HG02870 (cell line): ENCODE data around the gene TEAD3.
A peak's percentile ranks its signal among the peaks of the same experiment; 100 is the strongest.

ENCODE experiments used
- ATAC-seq: cut with Tn5 transposase; IDR thresholded peaks from one replicate; pipeline ENCODE4 v1.9.1; 2021; ENCODE audit warnings: mild to moderate bottlenecking, moderate library complexity; ENCODE audit not compliant: unreplicated experiment

Gene TEAD3

GRCh38 chr6:35477028-35477427, 19.9 kb downstream of the TEAD3 start:
- no peak for ATAC-seq

DNA sequence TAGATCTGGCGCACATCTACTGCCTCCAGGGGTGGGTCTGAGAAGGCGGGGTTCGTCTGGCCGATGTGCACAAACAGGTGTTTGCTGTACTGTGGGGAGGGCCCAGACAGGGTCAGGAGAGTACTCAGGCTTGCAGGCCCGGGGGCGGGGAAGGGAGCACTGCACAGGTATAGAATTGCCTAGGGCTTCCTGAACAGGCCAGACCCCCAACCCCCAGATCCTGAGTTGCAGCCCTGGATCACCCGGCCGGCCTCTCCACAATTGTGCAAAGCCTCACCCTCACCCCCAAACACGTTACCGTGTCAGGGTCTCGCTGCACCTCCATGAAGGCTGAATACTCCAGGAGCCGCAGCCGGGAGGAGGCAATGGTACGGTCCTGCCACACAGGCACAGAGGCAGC, 20.9 kb downstream of the TEAD3 start:
- ATAC-seq: no peak

DNA sequence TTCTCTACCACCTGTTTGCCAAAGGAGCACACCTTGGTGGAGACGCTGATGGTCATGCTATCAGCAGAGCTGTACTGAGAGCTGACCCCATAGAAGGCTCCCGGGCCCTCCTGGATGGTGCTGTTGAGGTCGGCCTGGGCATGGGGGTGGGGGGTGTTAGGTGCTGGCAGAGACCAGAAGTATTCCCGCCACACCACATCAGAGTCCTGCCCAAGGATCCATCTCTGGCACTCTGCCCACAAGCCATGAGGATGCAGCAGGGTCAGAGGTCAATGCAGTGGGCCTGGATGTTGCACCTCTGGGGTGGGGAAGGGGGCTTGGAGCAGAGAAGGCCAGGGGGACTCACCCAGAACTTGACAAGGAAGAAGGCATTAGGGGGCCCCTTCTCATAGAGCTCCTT, 21.3 kb downstream of the TEAD3 start:
- no peak for ATAC-seq

- ATAC-seq: no peak
These were observed 21.8 kb downstream of the TEAD3 start for GRCh38 chr6:35474942-35475570.

GRCh38 chr6:35474131-35474941, 22.5 kb downstream of the TEAD3 start:
- no peak for ATAC-seq

GRCh38 chr6:35473850-35474130, 23.1 kb downstream of the TEAD3 start:
- no peak for ATAC-seq

- no peak for ATAC-seq
These were observed 23.6 kb downstream of the TEAD3 start for GRCh38 chr6:35473075-35473849.

DNA sequence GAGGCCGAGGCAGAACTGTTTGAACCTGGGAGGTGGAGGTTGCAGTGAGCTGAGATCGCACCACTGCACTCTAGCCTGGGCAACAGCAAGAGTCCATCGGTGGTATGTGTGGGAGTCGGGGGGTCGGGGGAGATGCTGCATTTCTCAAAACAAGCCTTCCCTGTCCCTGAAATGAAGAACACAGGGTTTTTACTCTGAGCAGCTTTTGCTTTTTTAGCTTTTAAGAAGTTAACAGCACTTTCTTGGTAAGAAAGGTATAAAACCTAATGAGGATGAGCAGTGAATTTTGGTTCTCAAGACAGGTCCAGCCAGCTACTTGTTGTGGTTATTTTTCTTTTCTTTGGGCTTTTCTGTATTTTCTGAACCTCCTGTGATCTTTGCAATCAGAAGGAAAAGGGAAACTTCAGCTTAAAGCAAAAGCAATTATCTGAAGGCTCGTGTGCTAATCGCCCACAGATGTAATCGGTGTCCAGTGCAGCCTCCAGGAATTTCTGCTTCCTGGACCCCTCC, 25.0 kb downstream of the TEAD3 start:
- no peak for ATAC-seq

DNA sequence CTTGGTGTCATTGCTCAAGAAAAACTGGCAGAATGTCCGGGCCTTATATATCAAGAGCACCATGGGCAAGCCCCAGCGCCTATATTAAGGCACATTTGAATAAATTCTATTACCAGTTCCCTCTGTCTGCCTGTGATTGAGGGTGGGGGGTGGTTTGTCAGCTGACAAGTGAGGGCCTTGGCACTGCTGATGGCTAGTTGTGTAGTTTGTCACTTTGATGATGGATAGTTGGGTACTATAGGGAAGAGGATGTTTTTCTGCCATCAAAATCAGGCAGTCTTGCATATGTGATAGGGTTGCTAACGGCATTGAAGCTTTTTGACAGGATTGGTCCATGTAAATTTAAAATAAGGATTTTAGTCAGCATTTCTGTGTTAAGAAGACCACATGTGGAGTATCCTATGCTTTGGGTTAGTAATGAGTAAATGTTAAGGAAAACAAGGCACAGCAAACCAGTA, 26.2 kb downstream of the TEAD3 start:
- no peak for ATAC-seq

DNA sequence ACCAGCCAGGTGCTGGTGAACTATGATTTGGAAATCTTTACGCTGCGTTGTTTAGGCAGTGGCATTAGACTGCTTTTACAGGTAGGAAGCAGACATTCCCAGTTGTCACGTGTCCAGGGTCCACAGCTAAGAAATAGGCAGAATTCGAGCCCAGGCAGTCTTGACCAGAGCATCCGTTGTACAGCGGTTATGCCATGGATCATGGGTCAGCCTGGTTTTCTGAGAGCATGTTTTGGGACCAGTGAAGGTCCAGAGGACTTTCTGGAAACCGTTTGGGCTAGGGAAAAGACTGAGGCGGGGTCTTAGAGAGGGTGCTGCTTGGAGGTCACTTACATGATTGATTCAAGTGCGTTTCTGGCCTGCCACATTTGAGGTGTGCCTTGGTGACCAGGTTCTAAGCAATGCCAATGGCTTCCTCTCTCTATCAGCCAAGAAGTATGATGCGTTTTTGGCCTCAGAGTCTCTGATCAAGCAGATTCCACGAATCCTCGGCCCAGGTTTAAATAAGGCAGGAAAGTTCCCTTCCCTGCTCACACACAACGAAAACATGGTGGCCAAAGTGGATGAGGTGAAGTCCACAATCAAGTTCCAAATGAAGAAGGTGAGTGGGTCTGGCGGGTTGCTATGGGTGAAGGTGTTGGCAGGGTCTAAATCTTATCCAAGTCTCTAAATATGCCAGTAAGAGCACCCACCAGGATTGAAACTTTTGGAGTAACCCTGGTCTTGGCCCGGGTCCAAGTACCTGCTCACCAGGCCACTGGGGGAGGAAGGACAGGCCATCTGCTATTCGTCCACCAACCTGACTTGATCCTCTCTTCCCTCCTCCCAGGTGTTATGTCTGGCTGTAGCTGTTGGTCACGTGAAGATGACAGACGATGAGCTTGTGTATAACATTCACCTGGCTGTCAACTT, 26.9 kb downstream of the TEAD3 start:
- ATAC-seq: no peak

DNA sequence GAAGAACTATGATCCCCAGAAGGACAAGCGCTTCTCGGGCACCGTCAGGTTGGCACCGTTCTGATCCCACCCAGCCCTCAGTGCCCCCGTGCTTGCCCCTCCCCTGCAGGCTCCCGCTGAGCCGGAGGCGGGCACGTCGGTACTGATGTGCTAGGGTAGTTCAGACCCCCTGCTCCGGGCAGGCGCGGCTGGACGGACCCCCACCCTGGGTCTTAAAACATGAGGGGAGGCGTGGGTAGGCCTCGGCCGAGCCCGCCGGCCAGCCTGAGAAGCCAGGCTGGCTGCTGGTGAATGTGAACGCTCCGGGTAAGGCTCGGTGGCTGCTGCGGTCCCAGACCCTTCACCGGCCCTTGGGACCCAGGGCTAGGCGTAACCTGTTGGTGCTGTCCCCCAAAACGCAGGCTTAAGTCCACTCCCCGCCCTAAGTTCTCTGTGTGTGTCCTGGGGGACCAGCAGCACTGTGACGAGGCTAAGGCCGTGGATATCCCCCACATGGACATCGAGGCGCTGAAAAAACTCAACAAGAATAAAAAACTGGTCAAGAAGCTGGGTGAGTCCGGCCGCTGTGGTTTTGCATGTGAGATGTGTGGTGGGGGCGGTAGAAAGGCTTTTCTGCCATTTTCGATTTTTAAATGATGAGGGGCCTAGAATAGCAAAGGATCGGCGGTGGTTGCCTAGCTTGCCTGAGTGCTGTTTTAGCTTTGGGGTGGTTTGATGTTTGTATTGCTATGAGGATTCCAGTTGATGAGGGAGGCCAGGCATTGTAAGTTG, 27.7 kb downstream of the TEAD3 start:
- no peak for ATAC-seq

DNA sequence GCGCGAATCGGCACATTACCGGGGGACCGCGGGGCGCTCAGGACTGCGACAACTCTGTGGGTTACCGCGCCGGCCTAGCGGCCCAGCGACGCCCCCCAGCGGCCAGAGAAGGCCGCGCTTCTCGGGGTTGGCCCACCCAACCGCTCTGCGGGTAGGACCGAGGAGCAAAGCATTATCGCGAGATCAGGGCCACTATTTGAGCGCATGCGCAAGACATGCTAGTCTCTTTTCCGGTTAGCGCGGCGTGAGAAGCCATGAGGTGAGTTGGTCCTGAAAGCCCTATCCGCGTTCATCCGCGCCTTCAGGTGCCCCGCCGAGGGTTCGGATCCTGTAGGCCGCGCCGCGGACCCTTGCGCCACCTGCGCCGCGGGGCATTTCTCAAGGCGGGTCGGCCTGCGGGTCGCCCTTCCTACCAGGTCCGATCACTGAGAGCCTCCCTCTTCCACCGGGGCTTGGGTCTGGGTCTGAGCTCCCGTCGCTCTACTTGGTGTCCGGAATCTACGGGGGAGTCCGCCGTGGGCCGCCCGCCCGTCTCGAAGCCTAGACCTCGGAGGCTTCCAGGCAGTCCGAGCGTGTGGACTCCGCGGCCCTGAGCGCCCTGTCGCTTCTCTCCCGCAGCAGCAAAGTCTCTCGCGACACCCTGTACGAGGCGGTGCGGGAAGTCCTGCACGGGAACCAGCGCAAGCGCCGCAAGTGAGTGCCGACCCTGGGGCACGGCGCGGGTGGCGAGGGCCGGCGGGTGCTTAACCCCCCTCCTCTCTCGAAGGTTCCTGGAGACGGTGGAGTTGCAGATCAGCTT, 28.5 kb downstream of the TEAD3 start, which contains the start of gene RPL10A:
RPL10A (plus strand) TSS at position 221 of the 799 bp plus-strand sequence; CDS start at position 255, 34 bp downstream.
- peak; percentile 64 for ATAC-seq

DNA sequence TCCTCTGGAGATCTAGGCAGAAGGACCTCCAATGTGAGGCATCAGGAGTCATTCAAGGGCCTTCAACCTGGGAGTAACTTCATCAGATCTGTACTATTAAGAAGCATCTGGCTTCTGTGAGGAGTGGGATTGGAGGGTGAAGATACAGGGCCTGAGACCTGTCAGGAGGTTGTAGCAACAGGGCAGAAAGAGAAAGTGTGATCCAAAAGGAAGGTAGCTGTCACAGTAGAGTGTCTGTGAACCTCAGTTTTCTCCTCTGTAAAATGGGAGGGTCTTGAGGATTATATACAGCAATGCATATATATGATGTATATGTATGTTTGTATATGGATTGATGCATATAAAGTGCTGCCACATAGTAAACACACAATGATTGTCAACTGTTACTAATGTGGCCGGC, 31.2 kb downstream of the TEAD3 start:
- ATAC-seq: no peak

DNA sequence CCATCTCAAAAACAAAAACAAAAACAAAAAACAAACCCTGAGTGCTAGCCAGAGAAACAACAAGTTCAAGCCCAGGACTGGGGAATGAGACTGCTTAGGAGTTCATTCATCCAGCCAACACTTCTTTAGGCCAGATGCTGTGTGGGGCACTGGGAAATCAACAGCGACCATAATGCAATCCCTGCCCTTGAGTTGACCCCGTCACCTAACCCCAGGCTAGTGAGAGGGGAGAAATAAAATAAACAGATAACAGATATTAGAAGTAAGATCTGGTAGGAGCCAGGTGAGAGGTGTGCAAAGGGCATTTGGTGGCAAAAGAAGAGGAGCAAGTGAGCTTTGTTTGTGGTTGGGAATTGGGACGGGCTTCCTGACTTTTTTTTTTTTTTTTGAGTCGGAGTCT, 33.6 kb downstream of the TEAD3 start:
- no peak for ATAC-seq

DNA sequence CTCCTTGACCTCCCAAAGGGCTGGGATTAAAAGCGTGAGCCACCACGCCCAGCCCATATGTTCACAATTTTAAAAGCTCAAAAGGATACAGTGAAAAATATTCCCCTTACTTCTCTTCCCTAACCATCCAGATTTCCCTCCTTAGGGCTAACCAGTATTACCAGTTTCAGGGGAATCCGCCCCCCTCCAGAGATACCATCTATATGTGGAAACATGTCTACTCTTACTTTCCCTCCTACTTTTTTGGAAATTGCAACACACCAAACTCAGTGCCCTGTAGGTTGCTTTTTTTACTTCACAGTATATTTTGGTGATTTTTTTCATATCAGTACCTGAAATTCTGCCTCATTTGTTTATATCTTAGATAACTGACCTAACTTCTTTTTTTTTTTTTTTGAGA, 35.6 kb downstream of the TEAD3 start:
- ATAC-seq: no peak

DNA sequence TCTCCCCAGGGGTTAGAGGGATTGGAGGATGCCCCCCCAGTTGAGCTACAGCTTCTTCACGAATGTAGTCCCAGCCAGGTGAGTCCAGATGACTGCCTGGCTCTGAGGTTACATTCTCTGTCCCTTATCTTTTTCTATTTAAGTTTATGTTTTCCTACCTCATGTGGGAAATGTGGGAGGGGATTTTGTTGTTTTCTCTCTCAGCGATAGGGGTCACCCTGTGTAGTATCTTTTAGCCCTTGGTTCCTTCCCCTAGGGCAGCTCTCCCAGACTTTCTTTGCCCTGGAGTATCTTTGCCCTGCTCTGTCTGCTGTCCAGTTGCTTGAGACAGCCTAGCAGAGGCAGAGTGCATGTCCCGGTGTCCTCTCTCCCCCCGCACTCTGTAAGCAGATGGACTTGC, 39.0 kb downstream of the TEAD3 start:
- ATAC-seq: no peak

DNA sequence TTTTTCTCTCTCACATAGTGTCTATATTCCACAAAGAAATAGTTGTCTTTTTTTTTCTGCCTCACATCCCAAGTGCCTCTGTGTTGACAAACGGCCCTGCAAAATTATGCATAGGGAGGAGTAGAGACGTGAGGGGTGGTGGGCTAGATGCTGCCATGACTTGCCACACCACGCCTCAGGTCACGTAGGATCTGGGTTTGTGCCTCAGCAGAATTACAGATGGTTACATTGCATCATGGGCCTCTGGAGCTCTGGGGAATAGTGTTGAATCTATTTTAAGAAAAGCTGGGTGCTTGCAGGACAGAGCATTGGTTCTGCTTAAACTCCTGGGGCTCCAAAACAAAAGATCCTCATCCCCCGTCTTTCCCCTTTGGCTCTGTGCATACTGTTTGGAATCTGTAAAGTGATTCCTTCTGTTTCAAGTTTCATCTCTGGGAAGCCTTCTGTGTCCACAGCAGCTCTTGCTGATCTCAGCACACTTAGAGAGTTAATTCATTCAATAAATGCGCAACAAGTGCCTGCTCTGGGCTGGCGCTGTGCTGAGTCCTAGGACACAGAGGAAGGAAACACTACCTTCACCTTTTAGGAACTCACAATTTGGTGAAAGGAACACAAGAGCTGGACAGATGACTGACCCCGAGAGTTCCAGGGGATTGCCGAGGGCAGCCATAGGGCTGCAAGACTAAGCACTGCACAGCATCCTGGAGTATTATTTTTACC, 42.3 kb downstream of the TEAD3 start:
- no peak for ATAC-seq

DNA sequence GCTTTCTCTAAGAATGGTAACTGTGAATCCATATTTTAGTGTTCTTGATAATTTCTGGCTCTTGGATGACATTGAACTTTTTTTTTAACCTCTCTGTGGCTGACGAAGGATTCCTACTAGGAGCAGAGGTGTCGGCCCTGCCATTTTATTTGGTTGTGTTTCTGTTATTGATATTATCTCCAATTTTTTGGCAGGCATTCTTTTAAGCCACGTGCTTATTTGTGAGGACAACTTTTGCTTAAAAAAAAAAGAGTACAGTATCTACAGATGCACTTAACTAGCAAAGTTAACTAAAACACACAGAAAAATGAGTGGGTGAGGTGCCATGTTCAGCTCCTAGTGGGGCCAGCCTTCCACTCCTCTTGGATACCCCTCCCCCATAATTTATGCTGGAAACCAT, 43.6 kb downstream of the TEAD3 start:
- no peak for ATAC-seq
